SKM-1 treated with dmso at 0.1 percent for 144 hours (cell line): Measurements from ENCODE around the gene ZFHX3.
A peak's percentile ranks its signal among the peaks of the same experiment; 100 is the strongest.

Experiments used
- DNase-seq: peaks from one replicate; lab custom pipeline; 2025; ENCODE audit not compliant: unreplicated experiment; lab: John Stamatoyannopoulos, UW

ZFHX3 gene

GRCh38 chr16:72808754-72809153, 239.2 kb downstream of the ZFHX3 start:
- DNase-seq = no peak

GRCh38 chr16:72807245-72807644, 240.7 kb downstream of the ZFHX3 start:
- no peak for DNase-seq

- no peak for DNase-seq
Measured at GRCh38 chr16:72805486-72805885, 242.4 kb downstream of the ZFHX3 start.

- no peak for DNase-seq
Measured at GRCh38 chr16:72800524-72801161, 247.3 kb downstream of the ZFHX3 start.

GRCh38 chr16:72798264-72798663, 249.7 kb downstream of the ZFHX3 start:
- DNase-seq = no peak

GRCh38 chr16:72797621-72798020, 250.3 kb downstream of the ZFHX3 start:
- DNase-seq = no peak

- no peak for DNase-seq
Measured at GRCh38 chr16:72796222-72796621, 251.7 kb downstream of the ZFHX3 start.

- DNase-seq = no peak
Measured at GRCh38 chr16:72794986-72795385, 252.9 kb downstream of the ZFHX3 start.

GRCh38 chr16:72794319-72794718, 253.6 kb downstream of the ZFHX3 start:
- DNase-seq = no peak

- DNase-seq = no peak
Measured at GRCh38 chr16:72793716-72794115, 254.2 kb downstream of the ZFHX3 start.

GRCh38 chr16:72793017-72793416, 254.9 kb downstream of the ZFHX3 start:
- no peak for DNase-seq

- DNase-seq = no peak
Measured at GRCh38 chr16:72791786-72792185, 256.1 kb downstream of the ZFHX3 start.

GRCh38 chr16:72789921-72790320, 258.0 kb downstream of the ZFHX3 start:
- no peak for DNase-seq

- no peak for DNase-seq
Measured at GRCh38 chr16:72789465-72789864, 258.5 kb downstream of the ZFHX3 start.

- no peak for DNase-seq
Measured at GRCh38 chr16:72788269-72788809, 259.6 kb downstream of the ZFHX3 start.

- peak; percentile 88 for DNase-seq
Measured at GRCh38 chr16:72787514-72788268, 260.2 kb downstream of the ZFHX3 start.

GRCh38 chr16:72787130-72787513, 260.8 kb downstream of the ZFHX3 start:
- no peak for DNase-seq

GRCh38 chr16:72786606-72787005, 261.3 kb downstream of the ZFHX3 start:
- no peak for DNase-seq

GRCh38 chr16:72785886-72786285, 262.0 kb downstream of the ZFHX3 start:
- DNase-seq = no peak

GRCh38 chr16:72785171-72785570, 262.8 kb downstream of the ZFHX3 start:
- DNase-seq = no peak

- DNase-seq = no peak
Measured at GRCh38 chr16:72783716-72784318, 264.1 kb downstream of the ZFHX3 start.

GRCh38 chr16:72769876-72770275, 278.1 kb downstream of the ZFHX3 start:
- no peak for DNase-seq
